Fibroblast of mammary gland (primary cell): ENCODE data around the gene SCRN1.
A peak's percentile ranks its signal among the peaks of the same experiment; 100 is the strongest.

Source experiments
- DNase-seq: peaks from one replicate; pipeline ENCODE4 v3.0.0-alpha.2; 2010; ENCODE audit warnings: low read depth
- H3K4me3 ChIP-seq: 2 replicates; pipeline ENCODE4 v1.5.1; 2011; ENCODE audit warnings: low read depth, mild to moderate bottlenecking, low read length, moderate library complexity; ENCODE audit not compliant: control insufficient read depth
- CTCF ChIP-seq: conservative IDR thresholded peaks from 2 replicates; pipeline ENCODE4 v1.5.1; 2011; ENCODE audit warnings: low read depth, low read length, inconsistent platforms; ENCODE audit not compliant: control insufficient read depth, insufficient read depth

SCRN1 gene

GRCh38 chr7:29951206-29951605 is 38.4 kb downstream of the SCRN1 start:
- no peak for DNase-seq
- TF ChIP-seq CTCF: no peak
- H3K4me3 ChIP-seq: no peak overlapping the region

- H3K4me3 ChIP-seq: no peak overlapping the region
- no peak for DNase-seq
- TF ChIP-seq CTCF: no peak
These were observed 39.1 kb downstream of the SCRN1 start for GRCh38 chr7:29950480-29950879.

GRCh38 chr7:29948587-29948986 is 41.0 kb downstream of the SCRN1 start:
- H3K4me3 ChIP-seq: no peak overlapping the region
- DNase-seq: no peak
- TF ChIP-seq CTCF: no peak

GRCh38 chr7:29946428-29947186 is 43.0 kb downstream of the SCRN1 start:
- H3K4me3 ChIP-seq: no peak overlapping the region
- peak; percentile 46 for DNase-seq
- peak; percentile 39 for TF ChIP-seq CTCF

- H3K4me3 ChIP-seq: no peak overlapping the region
- peak; percentile 21 for DNase-seq
- no peak for TF ChIP-seq CTCF
These were observed 44.3 kb downstream of the SCRN1 start for GRCh38 chr7:29945259-29945809.

GRCh38 chr7:29940199-29940598 is 49.4 kb downstream of the SCRN1 start:
- peak; percentile 52 for DNase-seq
- TF ChIP-seq CTCF: no peak

More at GRCh38 chr7:29940199-29940598, 49.4 kb downstream of the SCRN1 start:
- H3K4me3 ChIP-seq: no peak overlapping the region
